ENCODE results near the gene METTL6.
"Not testable (repeated sequence)": the region's sequence is repeated elsewhere in the genome, so short reads cannot be mapped to it uniquely, and the experiment has no call there.

GRCh38 chr3:15385238-15385695 lies 42.1 kb downstream of the METTL6 start:
- not testable (repeated sequence) for TF ChIP-seq CTCF (IDR thresholded peaks at IDR 0.05; ENCODE audit: insufficient read depth, low read depth, low read length); EZH2 (IDR thresholded peaks at IDR 0.05; ENCODE audit: insufficient read depth, low read length)

Data from astrocyte (in vitro differentiated cells and primary cell).